PFSK-1 (cell line): ENCODE data around the gene EMP3. TPM values are rescaled to one million over a fixed set of nuclear protein-coding genes. Genes with fewer than 3 reads are reported as not detected.

Experiments
- FOXP2 ChIP-seq: optimal IDR thresholded peaks from 2 replicates; pipeline ENCODE3; 2011; ENCODE audit warnings: borderline replicate concordance, control low read depth, inconsistent platforms; ENCODE audit not compliant: insufficient read depth; ENCODE audit errors: extremely low read length, extremely low read depth
- POLR2AphosphoS5 ChIP-seq: IDR thresholded peaks from 2 replicates; pipeline ENCODE4 v1.6.1; 2012; ENCODE audit warnings: low read depth, mild to moderate bottlenecking, control low read depth, low read length, moderate library complexity
- REST ChIP-seq, 2 experiments: IDR thresholded peaks; 2 replicates each; pipeline versions ENCODE4 v1.6.1 to v1.8.0; 2011 to 2012; ENCODE audit warnings: low read depth in 2 of 2, low read length in 2 of 2, control low read depth in 1 of 2, inconsistent platforms in 1 of 2, mild to moderate bottlenecking in 1 of 2, moderate library complexity in 1 of 2; ENCODE audit not compliant: insufficient read depth in 1 of 2
- SIN3A ChIP-seq: IDR thresholded peaks from 2 replicates; pipeline ENCODE4 v1.6.1; 2012; ENCODE audit warnings: mild to moderate bottlenecking, low read length, moderate library complexity, borderline replicate concordance; ENCODE audit not compliant: insufficient read depth
- TAF1 ChIP-seq: IDR thresholded peaks from 2 replicates; pipeline ENCODE4 v1.6.1; 2012; ENCODE audit warnings: low read length, control low read depth, borderline replicate concordance; ENCODE audit not compliant: insufficient read depth
- polyA plus RNA-seq: library from polyadenylated mRNA; unstranded; fragments of >200 nt; gene quantifications from one replicate; pipeline ENCODE4 v1.2.1, GENCODE V29; 2012; ENCODE audit warnings: low read depth, missing spikeins; ENCODE audit not compliant: insufficient read length

Gene EMP3
- 142 TPM for polyA plus RNA-seq

- TF ChIP-seq FOXP2 (no peak), TAF1 (peak; percentile 55; the same call in 1 of the 2 replicates), POLR2AphosphoS5 (peak; percentile 83), SIN3A (no peak)
Measured at GRCh38 chr19:48325265-48325910, at the start of gene EMP3. Gene EMP3 (plus strand): TSS chr19:48325552. CDS start chr19:48326845, 1,293 bp downstream.

- no peak for TF ChIP-seq POLR2AphosphoS5
- TF ChIP-seq REST (IDR thresholded peaks at IDR 0.05; ENCODE audit: insufficient read depth in 1 of 2, low read depth in 2 of 2, low read length in 2 of 2), result no peak
- no peak for TF ChIP-seq SIN3A
- no peak for TF ChIP-seq FOXP2
- TF ChIP-seq TAF1, result no peak
Measured at GRCh38 chr19:48279747-48280146, 45.6 kb upstream of the EMP3 start.

GRCh38 chr19:48283908-48284307 is 41.4 kb upstream of the EMP3 start:
- TF ChIP-seq TAF1 (no peak), POLR2AphosphoS5 (no peak), FOXP2 (no peak), REST (IDR thresholded peaks at IDR 0.05; ENCODE audit: insufficient read depth in 1 of 2, low read depth in 2 of 2, low read length in 2 of 2) (no peak), SIN3A (no peak)

GRCh38 chr19:48284896-48285295 is 40.5 kb upstream of the EMP3 start:
- TF ChIP-seq SIN3A (no peak), FOXP2 (no peak), TAF1 (no peak), REST (IDR thresholded peaks at IDR 0.05; ENCODE audit: insufficient read depth in 1 of 2, low read depth in 2 of 2, low read length in 2 of 2) (no peak), POLR2AphosphoS5 (no peak)

GRCh38 chr19:48287748-48288147 is 37.6 kb upstream of the EMP3 start:
- TF ChIP-seq TAF1 (no peak), FOXP2 (no peak), SIN3A (no peak), REST (IDR thresholded peaks at IDR 0.05; ENCODE audit: insufficient read depth in 1 of 2, low read depth in 2 of 2, low read length in 2 of 2) (no peak), POLR2AphosphoS5 (no peak)
